ENCODE measurements around the gene DAPK2.

The DAPK2 gene

GRCh38 chr15:64029633-64030032 lies 16.7 kb downstream of the DAPK2 start:
- DNase-seq (ENCODE audit: low read depth in 1 of 2, low spot score in 1 of 2) = no peak
- TF ChIP-seq JUND (IDR thresholded peaks at IDR 0.05; ENCODE audit: low read depth) = no peak
- in situ Hi-C loops (cut with HindIII; ENCODE audit: low pct_unique_long_range_greater_than_20kb, low sequenced_read_pairs) = no loop called here

- in situ Hi-C loops (cut with HindIII; ENCODE audit: low pct_unique_long_range_greater_than_20kb, low sequenced_read_pairs) = no loop called here
- TF ChIP-seq JUND (IDR thresholded peaks at IDR 0.05; ENCODE audit: low read depth) = no peak
- DNase-seq (ENCODE audit: low read depth in 1 of 2, low spot score in 1 of 2) = no peak
These were observed 17.2 kb downstream of the DAPK2 start for GRCh38 chr15:64029110-64029509.

DNA sequence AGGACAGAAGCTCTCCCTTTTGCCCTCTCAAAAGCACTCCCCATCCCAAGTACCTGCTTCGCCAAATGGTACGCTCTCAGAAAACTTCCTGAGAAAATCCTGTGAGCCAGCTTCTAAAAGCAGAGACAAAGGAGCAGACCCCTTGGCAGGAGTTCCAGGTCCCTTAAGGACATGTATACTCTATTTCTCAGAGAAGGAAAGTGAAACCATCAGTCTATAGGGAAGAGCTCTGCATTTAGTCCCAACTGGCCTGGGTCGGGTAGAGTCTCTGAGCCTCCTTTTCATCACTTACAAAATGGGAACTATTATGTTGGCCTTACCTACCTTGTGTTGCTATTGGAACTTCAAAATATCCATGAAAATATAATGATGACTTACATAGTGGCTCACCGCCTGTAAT lies 19.7 kb downstream of the DAPK2 start:
- no peak for TF ChIP-seq JUND (IDR thresholded peaks at IDR 0.05; ENCODE audit: low read depth)
- in situ Hi-C loops (cut with HindIII; ENCODE audit: low pct_unique_long_range_greater_than_20kb, low sequenced_read_pairs) = no loop called here
- no peak for DNase-seq (ENCODE audit: low read depth in 1 of 2, low spot score in 1 of 2)

- in situ Hi-C loops (cut with HindIII; ENCODE audit: low pct_unique_long_range_greater_than_20kb, low sequenced_read_pairs) = no loop called here
- TF ChIP-seq JUND (IDR thresholded peaks at IDR 0.05; ENCODE audit: low read depth) = no peak
- peak in 1 of 2 experiments; percentile 21 for DNase-seq (ENCODE audit: low read depth in 1 of 2, low spot score in 1 of 2)
These were observed 21.9 kb downstream of the DAPK2 start for GRCh38 chr15:64024172-64025050.

DNA sequence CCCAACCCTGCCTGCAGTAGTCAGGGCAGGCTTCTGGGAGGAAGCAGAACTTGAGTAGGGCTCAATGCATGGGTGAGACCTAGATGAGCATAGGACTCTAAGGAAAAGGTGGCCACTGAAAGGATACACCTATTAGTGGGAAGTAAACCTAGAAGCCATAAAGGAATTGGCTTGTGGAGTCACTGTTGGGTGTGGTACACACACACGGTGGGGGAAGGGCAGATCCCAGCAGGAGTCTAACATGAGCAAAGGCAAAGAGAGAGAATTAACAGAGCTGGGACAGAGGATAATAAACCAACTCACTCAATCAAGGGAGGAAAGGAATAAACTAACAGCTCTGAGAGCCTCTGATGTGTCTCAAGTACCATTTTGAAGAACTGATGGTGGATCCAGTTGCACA lies 23.1 kb downstream of the DAPK2 start:
- in situ Hi-C loops (cut with HindIII; ENCODE audit: low pct_unique_long_range_greater_than_20kb, low sequenced_read_pairs) = no loop called here
- no peak for DNase-seq (ENCODE audit: low read depth in 1 of 2, low spot score in 1 of 2)
- TF ChIP-seq JUND (IDR thresholded peaks at IDR 0.05; ENCODE audit: low read depth) = no peak

DNA sequence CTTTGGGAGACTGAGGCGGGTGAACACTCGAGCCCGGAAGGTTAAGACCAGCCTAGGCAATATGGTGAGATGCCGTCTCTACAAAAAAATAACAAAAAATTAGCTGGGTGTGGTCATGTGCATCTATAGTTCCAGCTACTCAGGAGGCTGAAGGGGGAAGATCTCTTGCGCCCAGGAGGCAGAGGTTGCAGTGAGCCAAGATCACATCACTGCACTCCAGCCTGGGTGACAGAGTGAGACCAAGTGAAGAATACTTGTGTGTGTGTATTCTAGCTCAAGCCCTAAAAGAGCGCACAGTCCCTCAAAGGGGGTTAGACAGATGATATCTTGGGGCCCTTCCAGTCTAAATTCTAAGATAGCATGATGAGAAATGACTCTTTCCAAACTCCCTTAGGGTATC lies 23.7 kb downstream of the DAPK2 start:
- no peak for DNase-seq (ENCODE audit: low read depth in 1 of 2, low spot score in 1 of 2)
- in situ Hi-C loops (cut with HindIII; ENCODE audit: low pct_unique_long_range_greater_than_20kb, low sequenced_read_pairs) = no loop called here
- TF ChIP-seq JUND (IDR thresholded peaks at IDR 0.05; ENCODE audit: low read depth) = no peak

GRCh38 chr15:64019764-64020163 lies 26.5 kb downstream of the DAPK2 start:
- TF ChIP-seq JUND (IDR thresholded peaks at IDR 0.05; ENCODE audit: low read depth) = no peak
- DNase-seq (ENCODE audit: low read depth in 1 of 2, low spot score in 1 of 2) = peak in 1 of 2 experiments; percentile 77
- in situ Hi-C loops (cut with HindIII; ENCODE audit: low pct_unique_long_range_greater_than_20kb, low sequenced_read_pairs) = no loop called here

DNA sequence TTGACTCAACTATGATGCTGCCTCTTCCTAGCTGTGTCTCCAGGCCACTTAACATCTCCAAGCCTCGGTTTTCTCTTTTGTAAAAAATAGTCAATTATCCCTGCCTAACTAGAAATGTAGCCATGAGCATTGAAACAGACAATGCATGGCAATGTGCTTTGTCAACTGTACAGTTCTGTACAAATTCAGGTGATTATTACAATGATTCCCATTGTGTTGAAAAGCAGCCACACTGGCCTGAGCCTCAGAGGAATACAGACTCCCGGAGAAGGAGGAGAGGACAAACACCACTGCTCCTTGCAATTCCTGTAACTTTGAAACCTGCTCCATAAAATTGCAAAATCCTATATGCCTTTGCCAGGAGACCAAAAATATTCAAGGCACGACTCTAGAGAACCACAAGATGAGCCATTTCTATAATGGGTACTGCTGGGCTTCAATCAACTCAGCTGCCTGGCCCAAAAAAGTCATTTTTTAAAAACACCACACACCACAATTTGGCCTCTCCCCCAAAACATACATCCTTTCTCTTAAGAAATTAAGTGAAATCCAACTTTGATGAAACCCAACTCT lies 28.6 kb downstream of the DAPK2 start:
- DNase-seq (ENCODE audit: low read depth in 1 of 2, low spot score in 1 of 2) = no peak
- no peak for TF ChIP-seq JUND (IDR thresholded peaks at IDR 0.05; ENCODE audit: low read depth)
- in situ Hi-C loops (cut with HindIII; ENCODE audit: low pct_unique_long_range_greater_than_20kb, low sequenced_read_pairs) = no loop called here

- TF ChIP-seq JUND (IDR thresholded peaks at IDR 0.05; ENCODE audit: low read depth) = no peak
- DNase-seq (ENCODE audit: low read depth in 1 of 2, low spot score in 1 of 2) = no peak
- in situ Hi-C loops (cut with HindIII; ENCODE audit: low pct_unique_long_range_greater_than_20kb, low sequenced_read_pairs) = no loop called here
These were observed 29.1 kb downstream of the DAPK2 start for GRCh38 chr15:64017082-64017588.

DNA sequence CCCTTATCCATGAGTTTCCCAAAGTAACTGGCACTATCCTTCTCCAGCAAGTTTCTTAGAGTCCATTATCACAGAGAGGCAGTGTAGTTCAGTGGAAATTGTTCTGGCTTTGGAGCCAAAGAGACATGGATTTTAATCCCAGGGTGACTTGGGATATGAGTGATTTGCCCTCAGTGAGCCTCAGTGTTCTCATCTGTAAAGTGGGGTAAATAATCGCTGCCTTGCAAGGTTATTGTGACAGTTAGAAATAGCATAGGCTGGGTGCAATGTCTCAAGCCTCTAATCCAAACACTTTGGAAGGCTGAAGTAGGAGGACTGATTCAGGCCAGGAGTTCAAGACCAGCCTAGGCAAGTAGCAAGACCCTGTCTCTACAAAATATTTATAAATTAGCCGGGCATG lies 30.0 kb downstream of the DAPK2 start:
- TF ChIP-seq JUND (IDR thresholded peaks at IDR 0.05; ENCODE audit: low read depth) = no peak
- no peak for DNase-seq (ENCODE audit: low read depth in 1 of 2, low spot score in 1 of 2)
- in situ Hi-C loops (cut with HindIII; ENCODE audit: low pct_unique_long_range_greater_than_20kb, low sequenced_read_pairs) = no loop called here

GRCh38 chr15:64014995-64015394 lies 31.3 kb downstream of the DAPK2 start:
- TF ChIP-seq JUND (IDR thresholded peaks at IDR 0.05; ENCODE audit: low read depth) = no peak
- DNase-seq (ENCODE audit: low read depth in 1 of 2, low spot score in 1 of 2) = no peak
- in situ Hi-C loops (cut with HindIII; ENCODE audit: low pct_unique_long_range_greater_than_20kb, low sequenced_read_pairs) = no loop called here

DNA sequence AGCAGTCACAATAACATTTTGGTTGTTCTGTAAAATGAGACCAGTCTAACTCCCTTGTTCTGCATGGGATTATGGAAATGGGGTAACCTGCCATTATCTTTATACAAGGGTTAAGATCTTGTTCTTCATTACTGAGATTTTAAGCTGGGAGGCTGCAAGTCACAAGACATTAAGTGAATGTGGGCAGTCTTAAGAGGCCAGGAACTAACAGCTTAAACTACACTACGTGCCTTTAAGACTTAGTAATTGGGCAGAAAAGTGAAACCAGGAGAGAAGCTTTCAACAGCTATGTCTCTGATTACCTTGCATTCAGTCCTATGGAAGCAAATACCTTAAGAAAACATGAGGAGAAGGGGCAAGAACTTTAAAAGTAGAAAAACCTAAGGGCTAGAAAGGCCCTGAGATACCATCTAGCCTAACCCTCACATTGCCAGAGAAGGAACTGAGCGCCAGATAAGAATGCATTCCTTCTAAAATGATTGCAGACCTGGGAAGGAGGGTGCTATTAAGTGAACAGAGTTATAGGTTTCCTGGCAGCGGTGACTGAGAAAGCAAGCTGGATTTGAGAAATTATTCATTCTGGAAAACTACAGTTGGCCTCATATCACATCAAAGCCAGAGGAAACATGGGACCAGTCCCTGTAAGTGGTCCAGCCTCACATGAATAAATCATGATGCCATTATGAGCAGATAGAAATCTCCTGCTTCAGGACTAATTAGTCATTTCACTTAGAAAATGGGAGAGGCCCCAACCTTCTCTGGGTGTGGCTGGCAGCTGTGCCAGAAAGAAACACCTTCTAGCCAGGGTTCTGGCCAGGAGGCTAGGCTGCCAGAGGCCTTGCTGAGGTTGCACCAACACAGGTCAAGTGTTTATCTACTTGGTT lies 32.9 kb downstream of the DAPK2 start:
- no peak for DNase-seq (ENCODE audit: low read depth in 1 of 2, low spot score in 1 of 2)
- no peak for TF ChIP-seq JUND (IDR thresholded peaks at IDR 0.05; ENCODE audit: low read depth)
- in situ Hi-C loops (cut with HindIII; ENCODE audit: low pct_unique_long_range_greater_than_20kb, low sequenced_read_pairs) = no loop called here

All from T47D (cell line).